Suprapubic skin (tissue), 4 donors: ENCODE data around the gene THOC2. TPM values are rescaled to one million over a fixed set of nuclear protein-coding genes. Genes with fewer than 3 reads are reported as not detected.
"Not testable (repeated sequence)": the region's sequence is repeated elsewhere in the genome, so short reads cannot be mapped to it uniquely, and the experiment has no call there.

Experiments
- DNase-seq, 2 donors: peaks; one replicate each; pipeline ENCODE4 v3.0.0-alpha.2; 2019; ENCODE audit warnings: low spot score in 2 of 2
- H3K27ac ChIP-seq: fragments of 200-600 bp; sonication (generic); one replicate; pipeline ENCODE4 v1.5.1; 2019
- H3K27me3 ChIP-seq: fragments of 200-600 bp; sonication (generic); one replicate; pipeline ENCODE4 v1.5.1; 2019
- H3K36me3 ChIP-seq: fragments of 200-600 bp; sonication (generic); one replicate; pipeline ENCODE4 v1.5.1; 2019
- H3K4me1 ChIP-seq: fragments of 200-600 bp; sonication (generic); one replicate; pipeline ENCODE4 v1.5.1; 2019
- H3K4me3 ChIP-seq: fragments of 200-600 bp; sonication (generic); one replicate; pipeline ENCODE4 v1.5.1; 2019; ENCODE audit warnings: mild to moderate bottlenecking
- H3K9me3 ChIP-seq: fragments of 200-600 bp; sonication (generic); one replicate; pipeline ENCODE4 v1.5.1; 2019
- CTCF ChIP-seq, 2 donors: fragments of 200-600 bp in 1 of 2; fragments of 450-650 bp in 1 of 2; sonication (generic) in 1 of 2; IDR thresholded peaks; one replicate each; pipeline ENCODE4 v1.5.1; 2016 to 2019; ENCODE audit warnings: antibody characterized with exemption in 2 of 2, mild to moderate bottlenecking in 1 of 2, moderate library complexity in 1 of 2
- EP300 ChIP-seq: sonication (generic); formaldehyde crosslinking; IDR thresholded peaks from one replicate; pipeline ENCODE4 v1.6.1; 2017; ENCODE audit warnings: antibody characterized with exemption
- POLR2A ChIP-seq, 2 donors: fragments of 450-650 bp; IDR thresholded peaks; one replicate each; pipeline ENCODE4 v1.6.1; 2017; ENCODE audit warnings: antibody characterized with exemption in 2 of 2, mild to moderate bottlenecking in 2 of 2, moderate library complexity in 2 of 2
- POLR2AphosphoS5 ChIP-seq, 3 donors: sonication (generic); formaldehyde crosslinking; IDR thresholded peaks; one replicate each; pipeline ENCODE4 v1.6.1; 2017; ENCODE audit warnings: antibody characterized with exemption in 3 of 3
- WGBS: methylation state at CpG from one replicate; pipeline ENCODE4 v1.1.5; 2018; 5-methylcytosine and 5-hydroxymethylcytosine counted together
- total RNA-seq, 4 donors: library from RNA; depleted of rRNA; stranded (reverse); fragments of >200 nt; gene quantifications; one replicate each; pipeline ENCODE4 v1.1.0, GENCODE V29; 2016

THOC2 gene
- total RNA-seq, 4 donors from 2014 or later = 61.6 to 184 (median 71.1) TPM

- no peaks in the 10 kb centered on the region for H3K27me3 ChIP-seq
- no peak overlapping the region for H3K4me3 ChIP-seq
- H3K4me1 ChIP-seq = no peaks in the 10 kb centered on the region
- H3K9me3 ChIP-seq = no peaks in the 10 kb centered on the region
- no peaks in the 10 kb centered on the region for H3K36me3 ChIP-seq
- no peak for DNase-seq
- no peak overlapping the region for H3K27ac ChIP-seq
- 62% methylated on average over 3 of the region's 3 CpGs for WGBS
- no peak for TF ChIP-seq CTCF (IDR thresholded peaks at IDR 0.05)
- no peak for TF ChIP-seq EP300
- no peak for TF ChIP-seq POLR2AphosphoS5 (IDR thresholded peaks at IDR 0.05)
- no peak for TF ChIP-seq POLR2A (IDR thresholded peaks at IDR 0.05)
These were observed 6.6 kb upstream of the THOC2 start for GRCh38 chrX:123739474-123739873.

GRCh38 chrX:123738378-123738940 lies 5.6 kb upstream of the THOC2 start:
- Histone ChIP-seq H3K4me3 (no peak overlapping the region), H3K4me1 (no peaks in the 10 kb centered on the region), H3K9me3 (no peaks in the 10 kb centered on the region), H3K27me3 (no peaks in the 10 kb centered on the region), H3K36me3 (no peaks in the 10 kb centered on the region), H3K27ac (no peak overlapping the region)
- DNase-seq = no peak
- TF ChIP-seq POLR2AphosphoS5 (IDR thresholded peaks at IDR 0.05) (no peak), POLR2A (IDR thresholded peaks at IDR 0.05) (no peak), CTCF (IDR thresholded peaks at IDR 0.05) (no peak), EP300 (no peak)
- 73% methylated on average over 10 of the region's 10 CpGs for WGBS

DNA sequence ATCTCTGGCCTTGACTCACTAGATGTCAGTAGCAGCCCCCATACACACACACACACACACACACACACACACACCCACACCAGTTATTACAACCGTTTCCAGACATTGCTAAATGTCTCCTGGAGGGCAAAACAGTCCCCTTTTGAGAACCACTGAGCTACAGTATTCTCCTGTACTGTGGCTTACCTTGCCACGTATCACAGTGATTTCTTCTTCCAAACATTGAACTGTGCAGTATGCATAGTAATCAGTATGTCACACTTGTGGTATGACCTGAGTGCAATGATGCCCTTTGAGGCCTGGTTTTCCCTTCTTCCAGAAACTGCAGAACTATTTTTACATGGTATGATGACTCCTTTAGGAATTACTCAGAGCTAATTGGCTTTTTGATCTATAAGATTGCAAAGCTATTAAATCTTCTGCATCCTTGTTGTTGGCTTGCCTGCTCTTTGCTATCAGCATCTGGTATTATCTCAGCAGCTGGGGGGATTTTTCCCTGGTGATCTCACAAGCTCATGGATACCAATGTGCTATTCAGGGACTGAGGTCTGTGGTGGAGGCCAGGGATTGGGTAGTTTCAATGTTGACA lies 3.6 kb upstream of the THOC2 start:
- Histone ChIP-seq H3K4me3 (no peak overlapping the region), H3K27me3 (no peaks in the 10 kb centered on the region), H3K9me3 (no peaks in the 10 kb centered on the region), H3K4me1 (peaks cover 1% of the 10 kb centered on the region), H3K27ac (no peak overlapping the region), H3K36me3 (no peaks in the 10 kb centered on the region)
- WGBS = 54% methylated on average over 2 of the region's 2 CpGs
- no peak for TF ChIP-seq POLR2A (IDR thresholded peaks at IDR 0.05)
- TF ChIP-seq POLR2AphosphoS5 (IDR thresholded peaks at IDR 0.05) = no peak
- TF ChIP-seq EP300 = no peak
- TF ChIP-seq CTCF (IDR thresholded peaks at IDR 0.05) = no peak
- no peak for DNase-seq

DNA sequence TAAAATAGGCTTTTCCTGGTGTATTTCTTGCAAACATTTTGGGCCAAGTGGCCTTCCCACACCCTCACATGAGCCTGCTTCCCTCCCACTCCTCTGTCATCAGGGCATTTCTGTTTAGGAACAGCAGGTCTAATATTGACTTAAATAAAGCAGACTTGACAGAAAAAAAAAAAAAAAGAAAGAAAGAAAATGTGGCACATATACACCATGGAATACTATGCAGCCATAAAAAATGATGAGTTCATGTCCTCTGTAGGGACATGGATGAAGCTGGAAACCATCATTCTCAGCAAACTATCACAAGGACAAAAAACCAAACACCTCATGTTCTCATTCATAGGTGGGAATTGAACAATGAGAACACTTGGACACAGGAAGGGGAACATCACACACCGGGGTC lies 2.3 kb upstream of the THOC2 start:
- H3K4me1 ChIP-seq = peaks cover 10% of the 10 kb centered on the region
- H3K27me3 ChIP-seq, H3K36me3 ChIP-seq, H3K4me3 ChIP-seq, H3K9me3 ChIP-seq, H3K27ac ChIP-seq, DNase-seq: not testable (repeated sequence)
- no CpG with 5 or more reads among the region's 1 CpG for WGBS

DNA sequence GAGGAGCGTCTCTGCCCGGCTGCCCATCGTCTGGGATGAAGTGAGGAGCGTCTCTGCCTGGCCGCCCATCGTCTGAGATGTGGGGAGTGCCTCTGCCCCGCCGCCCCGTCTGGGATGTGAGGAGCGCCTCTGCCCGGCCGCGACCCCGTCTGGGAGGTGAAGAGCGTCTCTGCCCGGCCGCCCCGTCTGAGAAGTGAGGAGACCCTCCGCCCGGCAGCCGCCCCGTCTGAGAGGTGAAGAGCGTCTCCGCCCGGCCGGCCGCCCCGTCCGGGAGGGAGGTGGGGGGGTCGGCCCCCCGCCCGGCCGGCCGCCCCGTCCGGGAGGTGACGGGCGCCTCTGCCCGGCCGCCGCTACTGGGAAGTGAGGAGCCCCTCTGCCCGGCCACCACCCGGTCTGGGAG lies 1.2 kb upstream of the THOC2 start:
- peaks cover 14% of the 10 kb centered on the region for H3K4me1 ChIP-seq
- WGBS = 90% methylated on average over 14 of the region's 43 CpGs
- H3K27me3 ChIP-seq, H3K4me3 ChIP-seq, H3K9me3 ChIP-seq, H3K27ac ChIP-seq, H3K36me3 ChIP-seq, DNase-seq: not testable (repeated sequence)

DNA sequence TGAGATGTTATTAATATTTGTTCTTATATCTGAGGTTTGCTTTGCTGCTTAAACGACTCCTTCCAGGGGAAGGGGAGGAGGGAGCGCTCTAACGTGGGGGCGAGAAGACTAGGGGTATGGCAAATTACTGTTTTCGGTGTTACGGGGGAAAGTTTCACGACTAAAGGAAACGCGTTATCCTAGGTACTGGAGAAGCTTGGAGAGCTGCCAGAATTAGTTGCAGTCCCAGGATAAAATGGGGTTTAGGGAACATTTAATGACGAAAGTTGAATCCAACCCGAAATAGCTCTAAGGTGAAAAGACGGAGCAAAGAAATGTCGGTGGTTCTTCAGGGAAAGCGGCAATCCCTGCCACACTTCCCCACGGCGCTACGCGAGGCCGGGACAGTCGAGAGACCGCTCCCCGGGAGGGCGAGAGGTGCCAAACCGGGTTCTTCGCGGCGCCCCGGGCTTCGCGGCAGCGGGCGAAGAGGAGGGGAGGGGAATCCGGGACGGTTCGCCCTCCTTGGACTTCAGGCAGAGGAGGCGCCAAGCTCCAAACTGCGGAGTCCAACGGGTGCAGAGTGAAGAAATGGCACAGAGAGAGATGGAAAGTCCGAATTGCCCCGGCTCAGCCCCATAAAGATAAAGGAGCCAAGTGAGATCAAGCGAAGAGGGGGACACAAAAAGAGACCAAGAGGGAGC lies 724 bp downstream of the THOC2 start:
- H3K27ac ChIP-seq = peak overlapping the region; percentile 89
- peak overlapping the region; percentile 73 for H3K4me3 ChIP-seq
- peak in 1 of 2 donors; percentile 63 for DNase-seq
- 33% methylated on average over 32 of the region's 41 CpGs for WGBS
- no peaks in the 10 kb centered on the region for H3K27me3 ChIP-seq
- H3K9me3 ChIP-seq = no peaks in the 10 kb centered on the region
- TF ChIP-seq CTCF (IDR thresholded peaks at IDR 0.05) = no peak
- no peaks in the 10 kb centered on the region for H3K36me3 ChIP-seq
- peaks cover 16% of the 10 kb centered on the region for H3K4me1 ChIP-seq
